CD8-positive, alpha-beta memory T cell (primary cell): ENCODE measurements around the gene YJEFN3. TPM values are rescaled to one million over a fixed set of nuclear protein-coding genes. Genes with fewer than 3 reads are reported as not detected.

ENCODE experiments used
- CTCF ChIA-PET: fragments of 350-600 bp; sonication (Branson Sonifier 250); formaldehyde crosslinking; loops from one replicate; lab custom pipeline; 2021; ENCODE audit warnings: antibody characterized with exemption; lab: Charles Lee
- POLR2A ChIA-PET: fragments of 350-600 bp; sonication (Branson Sonifier 250); formaldehyde crosslinking; loops from one replicate; lab custom pipeline; 2021; ENCODE audit warnings: antibody characterized with exemption; lab: Charles Lee
- DNase-seq, 5 donors: peaks; one replicate each; pipeline versions ENCODE4 v3.0.0 to v3.0.0-alpha.2; 2020 to 2022; ENCODE audit warnings: mixed read lengths in 1 of 5
- H3K27ac ChIP-seq: one replicate; pipeline ENCODE4 v1.7.0; 2013; ENCODE audit warnings: low read depth, mild to moderate bottlenecking, low read length, moderate library complexity
- H3K27me3 ChIP-seq: 2 replicates; pipeline ENCODE4 v1.7.0; 2013; ENCODE audit warnings: low read length, mild to moderate bottlenecking; ENCODE audit not compliant: insufficient read depth, poor library complexity, severe bottlenecking
- H3K36me3 ChIP-seq: 2 replicates; pipeline ENCODE4 v1.7.0; 2013; ENCODE audit warnings: mild to moderate bottlenecking, low read length, moderate library complexity; ENCODE audit not compliant: insufficient read depth
- H3K4me1 ChIP-seq: 2 replicates; pipeline ENCODE4 v1.7.0; 2013; ENCODE audit warnings: mild to moderate bottlenecking, low read length, moderate library complexity; ENCODE audit not compliant: insufficient read depth
- H3K4me3 ChIP-seq: 2 replicates; pipeline ENCODE4 v1.7.0; 2013; ENCODE audit warnings: mild to moderate bottlenecking, low read length
- H3K9me3 ChIP-seq: 2 replicates; pipeline ENCODE4 v1.7.0; 2013; ENCODE audit warnings: mild to moderate bottlenecking, low read length
- H3K27ac Mint-ChIP-seq, 8 donors: one replicate each; pipeline ENCODE4 v1.8.0; 2020 to 2021; ENCODE audit warnings: mixed read lengths in 8 of 8, mild to moderate bottlenecking in 6 of 8, inconsistent platforms in 3 of 8, moderate library complexity in 3 of 8
- H3K27me3 Mint-ChIP-seq, 2 donors: one replicate each; pipeline ENCODE4 v1.8.0; 2020 to 2021; ENCODE audit warnings: mixed read lengths in 2 of 2, mild to moderate bottlenecking in 1 of 2, moderate library complexity in 1 of 2
- H3K36me3 Mint-ChIP-seq, 3 donors: one replicate each; pipeline ENCODE4 v1.8.0; 2020 to 2021; ENCODE audit warnings: mixed read lengths in 3 of 3, inconsistent platforms in 1 of 3, mild to moderate bottlenecking in 1 of 3
- H3K4me1 Mint-ChIP-seq, 3 donors: one replicate each; pipeline ENCODE4 v1.8.0; 2020 to 2021; ENCODE audit warnings: mixed read lengths in 3 of 3, inconsistent platforms in 1 of 3, mild to moderate bottlenecking in 1 of 3
- H3K4me3 Mint-ChIP-seq, 7 donors: one replicate each; pipeline ENCODE4 v1.8.0; 2020 to 2021; ENCODE audit warnings: mixed read lengths in 7 of 7, mild to moderate bottlenecking in 6 of 7, moderate library complexity in 4 of 7, inconsistent platforms in 2 of 7
- H3K9me3 Mint-ChIP-seq, 5 donors: one replicate each; pipeline ENCODE4 v1.8.0; 2020 to 2022; ENCODE audit warnings: mixed read lengths in 5 of 5, mild to moderate bottlenecking in 3 of 5, moderate library complexity in 2 of 5, inconsistent platforms in 1 of 5
- polyA plus RNA-seq: library from polyadenylated mRNA; unstranded; fragments of 300-500 nt; fragmentation: Illumina TruSeq; gene quantifications from one replicate; pipeline ENCODE4 v1.2.3, GENCODE V29; 2021
- total RNA-seq, 2 experiments: library from RNA; stranded (reverse); gene quantifications; one replicate each; pipeline ENCODE4 v1.2.3, GENCODE V29; 2021

The YJEFN3 gene
- total and polyA plus RNA-seq, 3 experiments from 2014 or later = 6.5 to 7.5 TPM; not detected in 1

- Mint-ChIP-seq H3K9me3 (no peaks in the 10 kb centered on the region), H3K27ac (peak overlapping the region in 6 of 8 donors; percentile 15 to 97 (median 86)), H3K27me3 (peaks cover 0 to 3% of the 10 kb centered on the region in 2 donors), H3K36me3 (peaks cover 0 to 31% (median 3%) of the 10 kb centered on the region in 3 donors), H3K4me3 (peak overlapping the region; percentile 94 to 98 (median 96)), H3K4me1 (peaks cover 31 to 54% (median 38%) of the 10 kb centered on the region in 3 donors)
- no peak for DNase-seq
- Histone ChIP-seq H3K9me3 (no peaks in the 10 kb centered on the region), H3K4me1 (peaks cover 27% of the 10 kb centered on the region), H3K27me3 (no peaks in the 10 kb centered on the region), H3K27ac (no peak overlapping the region), H3K36me3 (no peaks in the 10 kb centered on the region), H3K4me3 (no peak overlapping the region)
- ChIA-PET CTCF (no interaction called here), POLR2A (interaction anchor here (0.6 kb wide), 1 partner anchor 346 kb away, joined by 4 read pairs; no protein-coding TSS in a partner anchor)
Measured at GRCh38 chr19:19517235-19517619, 11.5 kb upstream of the YJEFN3 start.

GRCh38 chr19:19520989-19521388 lies 7.7 kb upstream of the YJEFN3 start:
- no peak for DNase-seq
- peaks cover 24% of the 10 kb centered on the region for H3K4me1 ChIP-seq
- Mint-ChIP-seq H3K4me1 (peaks cover 34 to 51% (median 44%) of the 10 kb centered on the region in 3 donors), H3K4me3 (peak overlapping the region in 1 of 7 donors; percentile 59), H3K27ac (peak overlapping the region in 1 of 8 donors; percentile 20), H3K9me3 (no peaks in the 10 kb centered on the region), H3K27me3 (peaks cover 0 to 2% of the 10 kb centered on the region in 2 donors), H3K36me3 (peaks cover 0 to 52% (median 3%) of the 10 kb centered on the region in 3 donors)
- no peaks in the 10 kb centered on the region for H3K9me3 ChIP-seq
- H3K27me3 ChIP-seq = no peaks in the 10 kb centered on the region
- H3K4me3 ChIP-seq = no peak overlapping the region
- POLR2A ChIA-PET = no interaction called here
- no peak overlapping the region for H3K27ac ChIP-seq
- no peaks in the 10 kb centered on the region for H3K36me3 ChIP-seq
- CTCF ChIA-PET = interaction anchor here (2.0 kb wide), 1 partner anchor 11 kb away, joined by 6 read pairs; no protein-coding TSS in a partner anchor

GRCh38 chr19:19523177-19523576 lies 5.5 kb upstream of the YJEFN3 start:
- no peaks in the 10 kb centered on the region for H3K27me3 ChIP-seq
- Mint-ChIP-seq H3K27ac (peak overlapping the region in 1 of 8 donors; percentile 7), H3K27me3 (no peaks in the 10 kb centered on the region), H3K4me3 (no peak overlapping the region), H3K4me1 (peaks cover 19 to 31% (median 23%) of the 10 kb centered on the region in 3 donors), H3K9me3 (no peaks in the 10 kb centered on the region), H3K36me3 (peaks cover 0 to 63% (median 3%) of the 10 kb centered on the region in 3 donors)
- H3K9me3 ChIP-seq = no peaks in the 10 kb centered on the region
- ChIA-PET POLR2A (no interaction called here), CTCF (no interaction called here)
- DNase-seq = no peak
- H3K4me1 ChIP-seq = peaks cover 10% of the 10 kb centered on the region
- H3K4me3 ChIP-seq = no peak overlapping the region
- H3K27ac ChIP-seq = no peak overlapping the region
- no peaks in the 10 kb centered on the region for H3K36me3 ChIP-seq

- ChIA-PET CTCF (no interaction called here), POLR2A (no interaction called here)
- H3K27ac Mint-ChIP-seq = peak overlapping the region in 1 of 8 donors; percentile 39
- no peak overlapping the region for H3K4me3 Mint-ChIP-seq
- no peaks in the 10 kb centered on the region for H3K9me3 ChIP-seq
- H3K36me3 ChIP-seq = no peaks in the 10 kb centered on the region
- H3K27ac ChIP-seq = no peak overlapping the region
- DNase-seq = no peak
- H3K4me3 ChIP-seq = no peak overlapping the region
- H3K27me3 Mint-ChIP-seq = no peaks in the 10 kb centered on the region
- H3K4me1 ChIP-seq = peaks cover 10% of the 10 kb centered on the region
- peaks cover 19 to 30% (median 21%) of the 10 kb centered on the region in 3 donors for H3K4me1 Mint-ChIP-seq
- H3K9me3 Mint-ChIP-seq = no peaks in the 10 kb centered on the region
- no peaks in the 10 kb centered on the region for H3K27me3 ChIP-seq
- H3K36me3 Mint-ChIP-seq = peaks cover 0 to 67% (median 3%) of the 10 kb centered on the region in 3 donors
Measured at GRCh38 chr19:19524053-19524452, 4.7 kb upstream of the YJEFN3 start.

GRCh38 chr19:19525611-19526380 lies 2.9 kb upstream of the YJEFN3 start:
- Histone ChIP-seq H3K36me3 (no peaks in the 10 kb centered on the region), H3K27ac (no peak overlapping the region), H3K4me1 (peaks cover 6% of the 10 kb centered on the region), H3K9me3 (no peaks in the 10 kb centered on the region), H3K27me3 (no peaks in the 10 kb centered on the region), H3K4me3 (no peak overlapping the region)
- Mint-ChIP-seq H3K27me3 (no peaks in the 10 kb centered on the region), H3K36me3 (peaks cover 0 to 60% (median 4%) of the 10 kb centered on the region in 3 donors), H3K4me1 (peaks cover 9 to 13% (median 12%) of the 10 kb centered on the region in 3 donors), H3K27ac (peak overlapping the region in 2 of 8 donors; percentile 36 to 54), H3K4me3 (peak overlapping the region in 1 of 7 donors; percentile 40), H3K9me3 (no peaks in the 10 kb centered on the region)
- DNase-seq = no peak
- ChIA-PET CTCF (interaction anchor here (1.2 kb wide), 1 partner anchor 30 kb away, joined by 3 read pairs; no protein-coding TSS in a partner anchor), POLR2A (no interaction called here)

GRCh38 chr19:19526581-19527370 lies 1.9 kb upstream of the YJEFN3 start:
- CTCF ChIA-PET = no interaction called here
- POLR2A ChIA-PET = no interaction called here
- H3K4me1 Mint-ChIP-seq = peaks cover 6 to 9% (median 7%) of the 10 kb centered on the region in 3 donors

GRCh38 chr19:19527371-19527656 lies 1.4 kb upstream of the YJEFN3 start:
- Histone ChIP-seq H3K4me1 (peaks cover 9% of the 10 kb centered on the region), H3K36me3 (no peaks in the 10 kb centered on the region), H3K9me3 (no peaks in the 10 kb centered on the region), H3K27ac (no peak overlapping the region), H3K27me3 (no peaks in the 10 kb centered on the region), H3K4me3 (no peak overlapping the region)
- Mint-ChIP-seq H3K27me3 (no peaks in the 10 kb centered on the region), H3K4me1 (peaks cover 8 to 12% (median 11%) of the 10 kb centered on the region in 3 donors), H3K9me3 (no peaks in the 10 kb centered on the region), H3K36me3 (peaks cover 0 to 58% (median 5%) of the 10 kb centered on the region in 3 donors), H3K27ac (no peak overlapping the region), H3K4me3 (no peak overlapping the region)
- CTCF ChIA-PET = no interaction called here
- POLR2A ChIA-PET = no interaction called here
- DNase-seq = no peak

More at GRCh38 chr19:19526581-19527370, 1.9 kb upstream of the YJEFN3 start:
- no peak overlapping the region for H3K27ac ChIP-seq
- Mint-ChIP-seq H3K36me3 (peaks cover 0 to 58% (median 5%) of the 10 kb centered on the region in 3 donors), H3K27me3 (no peaks in the 10 kb centered on the region), H3K27ac (peak overlapping the region in 1 of 8 donors; percentile 63), H3K4me3 (no peak overlapping the region), H3K9me3 (no peaks in the 10 kb centered on the region)
- H3K9me3 ChIP-seq = no peaks in the 10 kb centered on the region
- DNase-seq = no peak
- H3K4me1 ChIP-seq = peaks cover 4% of the 10 kb centered on the region
- no peak overlapping the region for H3K4me3 ChIP-seq
- no peaks in the 10 kb centered on the region for H3K36me3 ChIP-seq
- no peaks in the 10 kb centered on the region for H3K27me3 ChIP-seq
